Measurements from ENCODE around the gene ANKRD45.
"Not testable (repeated sequence)": the region's sequence is repeated elsewhere in the genome, so short reads cannot be mapped to it uniquely, and the experiment has no call there.

The ANKRD45 gene

DNA sequence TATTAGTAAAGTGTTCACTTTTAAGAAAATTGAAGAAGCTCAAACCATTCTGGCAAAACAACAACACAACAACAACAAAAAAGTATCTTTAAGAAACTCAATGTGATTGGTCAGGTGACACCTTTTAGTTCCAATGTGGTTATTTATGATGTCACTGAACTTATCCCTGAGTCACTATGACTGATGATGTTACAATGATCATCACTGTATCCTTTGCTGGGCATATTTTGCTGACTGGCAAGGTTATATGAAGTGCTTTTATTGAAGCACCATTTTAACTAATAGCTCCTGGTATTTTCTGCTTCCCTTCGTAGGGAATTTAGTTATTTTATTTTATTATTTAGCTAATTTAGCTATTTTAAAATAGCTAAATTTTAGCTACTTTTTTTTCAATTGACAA, 34.5 kb downstream of the ANKRD45 start, which contains the start of gene TEX50:
Gene TEX50 (plus strand): TSS at position 223 of the 400 bp plus-strand sequence. CDS start 184 bp downstream, outside the sequence.
- TF ChIP-seq SP1 (IDR thresholded peaks at IDR 0.05) (no peak), BHLHE40 (IDR thresholded peaks at IDR 0.05; ENCODE audit: borderline replicate concordance) (no peak), FOXA1 (IDR thresholded peaks at IDR 0.05) (no peak), FOXM1 (IDR thresholded peaks at IDR 0.05; ENCODE audit: borderline replicate concordance) (no peak), NFRKB (IDR thresholded peaks at IDR 0.05) (no peak)
- DNase-seq (ENCODE audit: extremely low spot score) = no peak
- ChIA-PET POLR2A (no interaction called here), CTCF (no interaction called here)

DNA sequence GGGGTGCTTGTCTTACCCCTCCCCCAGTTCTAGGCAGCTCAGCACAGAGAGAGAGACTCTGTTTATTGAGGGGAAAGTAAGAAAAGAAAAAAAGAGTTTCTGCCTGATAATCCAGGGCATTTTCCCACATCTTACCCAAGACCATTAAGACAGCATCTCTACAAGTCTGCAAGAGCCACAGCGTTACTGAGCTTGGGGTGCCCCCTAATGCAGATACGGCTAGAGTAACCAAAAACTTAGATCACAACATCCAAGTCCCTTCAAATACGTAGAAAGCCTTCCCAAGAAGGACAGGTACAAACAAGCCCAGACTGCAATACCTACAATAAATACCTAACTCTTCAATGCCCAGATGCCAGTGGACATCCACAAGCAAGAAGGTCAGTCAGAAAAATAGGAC, 40.8 kb downstream of the ANKRD45 start:
- no peak for TF ChIP-seq BHLHE40 (IDR thresholded peaks at IDR 0.05; ENCODE audit: borderline replicate concordance)
- TF ChIP-seq ELF4 (IDR thresholded peaks at IDR 0.05) = no peak
- TF ChIP-seq L3MBTL2 (conservative IDR thresholded peaks at IDR 0.05) = no peak
- no peak for TF ChIP-seq NFRKB (IDR thresholded peaks at IDR 0.05)
- POLR2A ChIA-PET = no interaction called here
- CTCF ChIA-PET = no interaction called here
- DNase-seq (ENCODE audit: extremely low spot score) = no peak

DNA sequence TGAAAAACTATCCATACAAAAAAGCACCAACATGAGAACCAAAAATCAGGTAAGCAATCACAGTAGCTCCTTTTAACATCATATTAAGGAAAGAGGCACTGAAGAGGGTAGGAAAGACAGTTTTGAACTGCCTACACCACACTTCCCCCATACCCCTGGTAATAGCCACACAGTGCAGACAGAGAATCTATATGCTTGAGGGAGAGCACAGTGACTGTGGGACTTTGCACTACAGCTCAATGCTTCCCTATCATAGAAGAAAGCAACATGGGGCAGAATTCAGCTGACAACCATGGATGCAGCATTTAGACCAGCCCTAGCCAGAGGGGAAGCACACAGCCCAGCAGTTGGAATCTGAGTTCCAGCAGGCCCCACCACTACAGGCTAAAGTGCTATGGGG, 42.4 kb downstream of the ANKRD45 start:
- ChIA-PET CTCF (no interaction called here), POLR2A (no interaction called here)
- DNase-seq (ENCODE audit: extremely low spot score) = no peak
- TF ChIP-seq L3MBTL2 (conservative IDR thresholded peaks at IDR 0.05) (no peak), ARNT (IDR thresholded peaks at IDR 0.05) (no peak), ZNF384 (IDR thresholded peaks at IDR 0.05) (no peak)

DNA sequence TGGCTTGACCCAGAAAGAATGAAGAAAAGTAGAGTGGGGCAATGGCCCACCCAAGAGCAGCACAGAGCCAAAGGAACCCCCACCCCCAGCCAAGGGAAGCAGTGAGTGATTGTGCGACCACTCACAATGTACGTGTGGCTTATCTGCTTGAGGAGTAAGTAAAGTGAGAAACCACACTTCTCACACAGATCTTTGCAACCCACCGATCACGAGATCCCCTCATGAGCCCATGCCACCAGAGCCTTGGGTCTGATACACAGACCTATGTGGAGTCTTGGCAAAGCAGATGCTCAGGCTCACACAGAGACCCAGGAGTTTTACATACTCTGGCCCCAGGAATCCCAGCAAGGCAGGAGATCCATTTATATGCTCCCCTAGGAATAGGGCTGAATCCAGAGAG, 52.8 kb downstream of the ANKRD45 start:
- CTCF ChIA-PET = interaction anchor here (0.7 kb wide), 1 partner anchor 212 kb away, joined by 5 read pairs; no protein-coding TSS in a partner anchor
- TF ChIP-seq SP1 (IDR thresholded peaks at IDR 0.05) = no peak
- no peak for TF ChIP-seq L3MBTL2 (conservative IDR thresholded peaks at IDR 0.05)
- TF ChIP-seq FOXK2 (IDR thresholded peaks at IDR 0.05) = no peak
- no peak for TF ChIP-seq CTBP1 (IDR thresholded peaks at IDR 0.05; ENCODE audit: borderline replicate concordance)
- no peak for TF ChIP-seq TARDBP (IDR thresholded peaks at IDR 0.05)
- no peak for TF ChIP-seq BHLHE40 (IDR thresholded peaks at IDR 0.05; ENCODE audit: borderline replicate concordance)
- no peak for TF ChIP-seq NFRKB (IDR thresholded peaks at IDR 0.05)
- no peak for TF ChIP-seq SUZ12 (IDR thresholded peaks at IDR 0.05)
- TF ChIP-seq LEF1 (IDR thresholded peaks at IDR 0.05; ENCODE audit: borderline replicate concordance) = no peak
- no peak for TF ChIP-seq ARNT (IDR thresholded peaks at IDR 0.05)
- no peak for TF ChIP-seq HDGF (IDR thresholded peaks at IDR 0.05; ENCODE audit: borderline replicate concordance)
- no peak for TF ChIP-seq ELF4 (IDR thresholded peaks at IDR 0.05)
- no peak for DNase-seq (ENCODE audit: extremely low spot score)
- POLR2A ChIA-PET = no interaction called here

DNA sequence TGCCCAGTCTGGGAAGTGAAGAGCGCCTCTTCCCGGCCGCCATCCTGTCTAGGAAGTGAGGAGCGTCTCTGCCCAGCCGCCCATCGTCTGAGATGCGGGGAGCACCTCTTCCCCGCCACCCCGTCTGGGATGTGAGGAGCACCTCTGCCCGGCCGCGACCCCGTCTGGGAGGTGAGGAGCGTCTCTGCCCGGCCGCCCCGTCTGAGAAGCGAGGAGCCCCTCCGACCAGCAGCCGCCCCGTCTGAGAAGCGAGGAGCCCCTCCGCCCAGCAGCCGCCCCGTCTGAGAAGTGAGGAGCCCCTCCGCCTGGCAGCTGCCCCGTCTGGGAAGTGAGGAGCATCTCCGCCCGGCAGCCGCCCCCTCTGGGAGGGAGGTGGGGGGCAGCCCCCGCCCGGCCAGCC, 56.6 kb downstream of the ANKRD45 start:
- POLR2A ChIA-PET; CTCF ChIA-PET; DNase-seq (ENCODE audit: extremely low spot score): not testable (repeated sequence)

DNA sequence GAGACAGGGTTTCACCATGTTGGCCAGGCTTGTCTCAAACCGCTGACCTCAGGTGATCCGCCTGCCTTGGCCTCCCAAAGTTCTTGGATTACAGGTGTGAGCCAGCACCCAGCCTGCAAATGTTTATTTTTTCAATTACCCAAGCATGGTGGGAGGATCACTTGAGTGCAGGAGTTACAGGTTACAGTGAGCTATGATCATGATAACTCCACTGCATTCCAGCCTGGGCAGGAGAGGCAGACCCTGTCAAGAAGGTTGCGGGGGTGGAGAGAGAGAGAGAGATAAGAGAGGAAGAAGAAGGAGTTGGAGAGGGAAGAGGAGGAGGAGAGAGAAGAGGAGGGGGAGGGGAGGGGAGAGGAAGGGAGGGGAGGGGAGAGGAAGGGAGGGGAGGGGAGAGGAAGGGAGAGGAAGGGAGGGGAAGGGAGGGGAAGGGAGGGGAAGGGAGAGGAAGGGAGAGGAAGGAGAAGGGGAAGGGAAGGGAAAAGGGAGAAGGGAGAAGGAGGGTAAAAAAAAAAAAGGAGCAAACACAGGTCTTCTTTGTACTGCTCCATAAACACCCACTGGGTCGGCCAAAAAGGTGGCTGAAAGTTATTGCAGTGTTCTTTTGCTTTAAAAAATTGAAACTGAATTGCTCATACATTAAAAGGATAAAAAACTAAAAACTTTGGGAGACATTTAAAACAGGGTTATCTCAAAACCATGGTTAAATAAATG, 61.0 kb downstream of the ANKRD45 start:
- CTCF ChIA-PET = no interaction called here
- POLR2A ChIA-PET = no interaction called here
- TF ChIP-seq SUZ12 (IDR thresholded peaks at IDR 0.05) (no peak), BHLHE40 (IDR thresholded peaks at IDR 0.05; ENCODE audit: borderline replicate concordance) (no peak), L3MBTL2 (conservative IDR thresholded peaks at IDR 0.05) (no peak), ARNT (IDR thresholded peaks at IDR 0.05) (no peak), LEF1 (IDR thresholded peaks at IDR 0.05; ENCODE audit: borderline replicate concordance) (no peak), FOXK2 (IDR thresholded peaks at IDR 0.05) (no peak), ZNF384 (IDR thresholded peaks at IDR 0.05) (no peak), SP1 (IDR thresholded peaks at IDR 0.05) (no peak), NFRKB (IDR thresholded peaks at IDR 0.05) (no peak)
- TF ChIP-seq, protein P1, sequence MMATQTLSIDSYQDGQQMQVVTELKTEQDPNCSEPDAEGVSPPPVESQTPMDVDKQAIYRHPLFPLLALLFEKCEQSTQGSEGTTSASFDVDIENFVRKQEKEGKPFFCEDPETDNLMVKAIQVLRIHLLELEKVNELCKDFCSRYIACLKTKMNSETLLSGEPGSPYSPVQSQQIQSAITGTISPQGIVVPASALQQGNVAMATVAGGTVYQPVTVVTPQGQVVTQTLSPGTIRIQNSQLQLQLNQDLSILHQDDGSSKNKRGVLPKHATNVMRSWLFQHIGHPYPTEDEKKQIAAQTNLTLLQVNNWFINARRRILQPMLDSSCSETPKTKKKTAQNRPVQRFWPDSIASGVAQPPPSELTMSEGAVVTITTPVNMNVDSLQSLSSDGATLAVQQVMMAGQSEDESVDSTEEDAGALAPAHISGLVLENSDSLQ (IDR thresholded peaks at IDR 0.05) = no peak
- DNase-seq (ENCODE audit: extremely low spot score) = no peak

DNA sequence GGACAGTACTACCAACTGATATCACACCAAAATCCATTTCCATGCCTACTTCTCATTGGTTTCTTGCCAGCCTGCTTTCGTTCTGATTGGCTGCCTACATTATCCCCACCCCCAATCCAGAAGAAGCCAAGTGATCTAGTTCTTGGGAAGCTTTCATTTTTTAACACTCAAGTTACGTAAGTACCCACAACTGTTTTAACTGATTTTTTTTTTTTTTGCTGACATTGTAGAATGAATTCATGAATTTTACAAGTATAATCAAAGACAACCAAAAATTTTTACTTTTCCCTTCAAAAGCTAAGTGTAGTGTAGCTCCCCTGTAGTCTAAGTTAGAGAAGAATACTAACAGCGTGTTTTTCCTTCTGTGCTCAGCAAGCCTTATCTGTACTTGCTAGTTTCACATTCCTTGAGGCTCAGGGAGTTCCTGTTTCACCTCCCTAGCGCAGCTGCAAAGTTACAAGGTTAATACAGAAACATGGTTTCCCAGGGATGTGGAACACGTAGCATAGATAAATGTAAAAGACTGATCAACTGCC, 66.5 kb downstream of the ANKRD45 start, which contains the start of gene SLC9C2:
Gene SLC9C2 (minus strand): TSS at position 17 of the 536 bp plus-strand sequence. CDS start 1,296 bp downstream, outside the sequence.
- POLR2A ChIA-PET = no interaction called here
- TF ChIP-seq, protein P1 (IDR thresholded peaks at IDR 0.05) = no peak
- TF ChIP-seq ZNF384 (IDR thresholded peaks at IDR 0.05) = no peak
- no peak for DNase-seq (ENCODE audit: extremely low spot score)
- CTCF ChIA-PET = interaction anchor here (0.6 kb wide), 1 partner anchor 660 kb away, joined by 3 read pairs; no protein-coding TSS in a partner anchor

DNA sequence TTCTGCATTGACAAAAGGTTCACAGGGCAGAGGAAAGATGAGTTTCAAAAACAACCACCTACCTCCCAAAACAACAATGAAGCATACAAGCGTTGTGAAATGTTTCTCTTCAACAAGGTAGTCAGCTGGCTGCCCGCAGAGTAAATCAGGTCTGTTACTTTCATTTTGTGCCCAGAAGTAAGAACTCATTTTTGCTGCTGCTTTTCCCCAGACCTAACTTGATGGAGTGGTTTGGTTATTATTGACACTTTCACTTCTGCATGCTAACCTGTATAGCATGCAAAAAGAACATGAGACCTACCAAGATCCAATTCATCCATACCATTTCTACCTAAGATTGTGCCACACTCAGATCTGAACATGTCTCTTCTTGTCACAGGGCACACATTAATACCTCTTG, 68.1 kb downstream of the ANKRD45 start:
- TF ChIP-seq TARDBP (IDR thresholded peaks at IDR 0.05) (no peak), FOXA1 (IDR thresholded peaks at IDR 0.05) (no peak), L3MBTL2 (conservative IDR thresholded peaks at IDR 0.05) (no peak), ELF4 (IDR thresholded peaks at IDR 0.05) (no peak), LEF1 (IDR thresholded peaks at IDR 0.05; ENCODE audit: borderline replicate concordance) (no peak), ZNF384 (IDR thresholded peaks at IDR 0.05) (no peak)
- DNase-seq (ENCODE audit: extremely low spot score) = no peak
- ChIA-PET POLR2A (no interaction called here), CTCF (no interaction called here)
